GM19468 (cell line): ENCODE measurements around the gene DLG2.
A peak's percentile ranks its signal among the peaks of the same experiment; 100 is the strongest.
"Not testable (repeated sequence)": the region's sequence is repeated elsewhere in the genome, so short reads cannot be mapped to it uniquely, and the experiment has no call there.

ENCODE experiments used
- ATAC-seq: cut with Tn5 transposase; IDR thresholded peaks from one replicate; pipeline ENCODE4 v1.9.1; 2021; ENCODE audit warnings: mild to moderate bottlenecking, moderate library complexity, moderate number of reproducible peaks; ENCODE audit not compliant: unreplicated experiment; ENCODE audit errors: extremely low read depth

The DLG2 gene

GRCh38 chr11:85355921-85356320 is 271.2 kb downstream of the DLG2 start:
- no peak for ATAC-seq

GRCh38 chr11:85349539-85349938 is 277.6 kb downstream of the DLG2 start:
- not testable (repeated sequence) for ATAC-seq

GRCh38 chr11:85348945-85349344 is 278.2 kb downstream of the DLG2 start:
- ATAC-seq, result no peak

GRCh38 chr11:85347291-85347690 is 279.9 kb downstream of the DLG2 start:
- ATAC-seq, result no peak

- no peak for ATAC-seq
These were observed 280.7 kb downstream of the DLG2 start for GRCh38 chr11:85346484-85346883.

- not testable (repeated sequence) for ATAC-seq
These were observed 286.3 kb downstream of the DLG2 start for GRCh38 chr11:85340846-85341245.

GRCh38 chr11:85318573-85318972 is 308.6 kb downstream of the DLG2 start:
- no peak for ATAC-seq

- peak; percentile 97 for ATAC-seq
These were observed 310.2 kb downstream of the DLG2 start for GRCh38 chr11:85316967-85317366.

GRCh38 chr11:85313741-85314140 is 313.4 kb downstream of the DLG2 start:
- ATAC-seq, result no peak

- ATAC-seq, result no peak
These were observed 316.7 kb downstream of the DLG2 start for GRCh38 chr11:85310479-85310878.

- ATAC-seq, result no peak
These were observed 319.8 kb downstream of the DLG2 start for GRCh38 chr11:85307366-85307765.

GRCh38 chr11:85301895-85302678 is 325.1 kb downstream of the DLG2 start:
- no peak for ATAC-seq

- ATAC-seq, result no peak
These were observed 327.7 kb downstream of the DLG2 start for GRCh38 chr11:85299258-85299942.

- ATAC-seq, result no peak
These were observed 331.4 kb downstream of the DLG2 start for GRCh38 chr11:85295694-85296271.

GRCh38 chr11:85281550-85281949 is 345.6 kb downstream of the DLG2 start:
- no peak for ATAC-seq

- no peak for ATAC-seq
These were observed 347.9 kb downstream of the DLG2 start for GRCh38 chr11:85279267-85279666.

GRCh38 chr11:85277693-85278092 is 349.5 kb downstream of the DLG2 start:
- no peak for ATAC-seq

- ATAC-seq, result no peak
These were observed 350.8 kb downstream of the DLG2 start for GRCh38 chr11:85276332-85276731.

- ATAC-seq, result not testable (repeated sequence)
These were observed 356.8 kb downstream of the DLG2 start for GRCh38 chr11:85270315-85270714.

GRCh38 chr11:85269109-85269508 is 358.0 kb downstream of the DLG2 start:
- no peak for ATAC-seq

- no peak for ATAC-seq
These were observed 360.5 kb downstream of the DLG2 start for GRCh38 chr11:85266646-85267045.
